HUES6 (cell line): Measurements from ENCODE around the gene SRSF4.
"Not testable (repeated sequence)": the region's sequence is repeated elsewhere in the genome, so short reads cannot be mapped to it uniquely, and the experiment has no call there.

ENCODE experiments used
- H3K27ac ChIP-seq: 2 replicates; pipeline ENCODE4 v1.7.0; 2013; ENCODE audit warnings: low read depth, mild to moderate bottlenecking, low read length, inconsistent platforms
- H3K27me3 ChIP-seq: 2 replicates; pipeline ENCODE4 v1.6.1; 2013; ENCODE audit warnings: low read length; ENCODE audit not compliant: control insufficient read depth, insufficient read depth
- H3K36me3 ChIP-seq: 2 replicates; pipeline ENCODE4 v1.6.1; 2013; ENCODE audit warnings: low read length; ENCODE audit not compliant: control insufficient read depth, insufficient read depth
- H3K4me1 ChIP-seq: 2 replicates; pipeline ENCODE4 v1.6.1; 2013; ENCODE audit warnings: low read length; ENCODE audit not compliant: control insufficient read depth, insufficient read depth
- H3K4me3 ChIP-seq: 2 replicates; pipeline ENCODE4 v1.5.1; 2013; ENCODE audit warnings: low read depth, low read length
- H3K9ac ChIP-seq: one replicate; pipeline ENCODE4 v1.6.1; 2013; ENCODE audit warnings: mild to moderate bottlenecking, low read length
- H3K9me3 ChIP-seq: 2 replicates; pipeline ENCODE4 v1.6.1; 2013; ENCODE audit warnings: low read depth, low read length; ENCODE audit not compliant: control insufficient read depth, insufficient read depth

SRSF4 gene

GRCh38 chr1:29164588-29164987, 17.1 kb downstream of the SRSF4 start:
- Histone ChIP-seq H3K27ac (peak overlapping the region; percentile 90), H3K4me1 (peaks cover 54% of the 10 kb centered on the region), H3K36me3 (peaks cover 63% of the 10 kb centered on the region), H3K4me3 (peak overlapping the region; percentile 31; the same call in 1 of the 2 replicates), H3K27me3 (no peaks in the 10 kb centered on the region), H3K9ac (peak overlapping the region; percentile 59), H3K9me3 (no peaks in the 10 kb centered on the region)

GRCh38 chr1:29162476-29163138, 19.1 kb downstream of the SRSF4 start:
- H3K36me3 ChIP-seq = peaks cover 69% of the 10 kb centered on the region
- H3K4me1 ChIP-seq = peaks cover 54% of the 10 kb centered on the region
- H3K4me3 ChIP-seq = no peak overlapping the region
- H3K27ac ChIP-seq = peak overlapping the region; percentile 90
- H3K27me3 ChIP-seq = no peaks in the 10 kb centered on the region
- no peak overlapping the region for H3K9ac ChIP-seq
- H3K9me3 ChIP-seq = no peaks in the 10 kb centered on the region

DNA sequence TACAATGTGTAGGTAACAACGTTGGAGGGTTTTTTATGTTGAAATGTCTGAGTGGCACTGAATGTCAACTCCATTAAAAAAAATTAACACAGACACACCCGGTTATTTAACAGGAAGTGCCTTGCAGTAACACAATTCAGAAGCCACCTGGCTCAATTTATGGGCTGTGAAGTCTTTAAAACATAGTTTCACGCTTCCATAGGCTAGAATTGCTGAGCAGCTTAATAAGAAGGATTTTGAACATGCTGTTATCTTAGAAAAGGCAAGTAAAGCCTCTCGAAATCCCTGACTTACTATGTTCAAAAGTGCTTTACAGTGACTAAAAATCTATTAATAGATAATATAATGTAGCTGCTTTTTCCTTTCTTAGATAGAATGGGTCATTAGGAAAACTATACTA, 19.7 kb downstream of the SRSF4 start:
- H3K36me3 ChIP-seq = peaks cover 72% of the 10 kb centered on the region
- H3K9me3 ChIP-seq = no peaks in the 10 kb centered on the region
- H3K9ac ChIP-seq = no peak overlapping the region
- peaks cover 57% of the 10 kb centered on the region for H3K4me1 ChIP-seq
- peak overlapping the region; percentile 29; the same call in 1 of the 2 replicates for H3K27ac ChIP-seq
- no peak overlapping the region for H3K4me3 ChIP-seq
- H3K27me3 ChIP-seq = no peaks in the 10 kb centered on the region

GRCh38 chr1:29159773-29160172, 21.9 kb downstream of the SRSF4 start:
- Histone ChIP-seq H3K27ac (no peak overlapping the region), H3K27me3 (no peaks in the 10 kb centered on the region), H3K4me3 (no peak overlapping the region), H3K9me3 (no peaks in the 10 kb centered on the region), H3K4me1 (peaks cover 40% of the 10 kb centered on the region), H3K36me3 (peaks cover 77% of the 10 kb centered on the region), H3K9ac (no peak overlapping the region)

DNA sequence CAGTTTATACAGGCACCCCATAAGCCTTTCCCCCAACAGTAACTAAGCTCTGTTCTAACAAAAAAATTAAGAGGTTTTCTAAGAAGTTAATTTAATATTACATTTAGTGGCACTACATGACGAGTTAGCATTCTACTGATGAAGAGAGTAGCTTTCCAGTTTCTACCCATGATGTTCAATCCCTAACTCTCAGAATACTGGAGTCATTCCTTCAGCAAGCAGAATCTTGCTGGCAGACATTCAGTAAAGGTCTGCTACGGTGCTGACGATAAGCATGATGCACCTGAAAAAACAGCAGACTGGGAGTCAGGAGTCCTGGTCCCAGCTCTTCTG, 24.5 kb downstream of the SRSF4 start:
- no peak overlapping the region for H3K9ac ChIP-seq
- H3K27ac ChIP-seq = peak overlapping the region; percentile 77; the same call in 1 of the 2 replicates
- H3K27me3 ChIP-seq = no peaks in the 10 kb centered on the region
- peaks cover 91% of the 10 kb centered on the region for H3K36me3 ChIP-seq
- peaks cover 17% of the 10 kb centered on the region for H3K4me1 ChIP-seq
- H3K4me3 ChIP-seq = no peak overlapping the region
- no peaks in the 10 kb centered on the region for H3K9me3 ChIP-seq

GRCh38 chr1:29156543-29157268, 25.0 kb downstream of the SRSF4 start:
- Histone ChIP-seq H3K9ac (peak overlapping the region; percentile 29), H3K36me3 (peaks cover 93% of the 10 kb centered on the region), H3K27ac (peak overlapping the region; percentile 77), H3K27me3 (no peaks in the 10 kb centered on the region), H3K4me3 (no peak overlapping the region), H3K9me3 (no peaks in the 10 kb centered on the region), H3K4me1 (peaks cover 12% of the 10 kb centered on the region)

GRCh38 chr1:29152046-29152805, 29.5 kb downstream of the SRSF4 start:
- H3K9ac ChIP-seq = no peak overlapping the region
- H3K4me1 ChIP-seq = peaks cover 7% of the 10 kb centered on the region
- no peak overlapping the region for H3K4me3 ChIP-seq
- peaks cover 99% of the 10 kb centered on the region for H3K36me3 ChIP-seq
- H3K27me3 ChIP-seq = no peaks in the 10 kb centered on the region
- H3K27ac ChIP-seq = no peak overlapping the region
- no peaks in the 10 kb centered on the region for H3K9me3 ChIP-seq

- not testable (repeated sequence) for H3K4me3 ChIP-seq, H3K4me1 ChIP-seq, H3K9ac ChIP-seq, H3K27me3 ChIP-seq, H3K9me3 ChIP-seq, H3K27ac ChIP-seq
- H3K36me3 ChIP-seq = peaks cover 99% of the 10 kb centered on the region
Observed at GRCh38 chr1:29150346-29150745, 31.4 kb downstream of the SRSF4 start.

GRCh38 chr1:29148656-29149491, 32.8 kb downstream of the SRSF4 start:
- H3K4me1 ChIP-seq = no peaks in the 10 kb centered on the region
- peaks cover 88% of the 10 kb centered on the region for H3K36me3 ChIP-seq
- H3K4me3 ChIP-seq = no peak overlapping the region
- H3K27me3 ChIP-seq = no peaks in the 10 kb centered on the region
- H3K27ac ChIP-seq = no peak overlapping the region
- no peak overlapping the region for H3K9ac ChIP-seq
- H3K9me3 ChIP-seq = no peaks in the 10 kb centered on the region

GRCh38 chr1:29145739-29146437, 35.8 kb downstream of the SRSF4 start:
- Histone ChIP-seq H3K27ac (no peak overlapping the region), H3K4me3 (no peak overlapping the region), H3K9ac (no peak overlapping the region), H3K36me3 (peaks cover 63% of the 10 kb centered on the region), H3K9me3 (no peaks in the 10 kb centered on the region), H3K27me3 (no peaks in the 10 kb centered on the region), H3K4me1 (no peaks in the 10 kb centered on the region)
